ENCODE data around the gene GNL2. TPM values are rescaled to one million over a fixed set of nuclear protein-coding genes. Genes with fewer than 3 reads are reported as not detected.

GNL2 gene
- total RNA-seq, 1 donor from 2014 or later, result 64.5 TPM

DNA sequence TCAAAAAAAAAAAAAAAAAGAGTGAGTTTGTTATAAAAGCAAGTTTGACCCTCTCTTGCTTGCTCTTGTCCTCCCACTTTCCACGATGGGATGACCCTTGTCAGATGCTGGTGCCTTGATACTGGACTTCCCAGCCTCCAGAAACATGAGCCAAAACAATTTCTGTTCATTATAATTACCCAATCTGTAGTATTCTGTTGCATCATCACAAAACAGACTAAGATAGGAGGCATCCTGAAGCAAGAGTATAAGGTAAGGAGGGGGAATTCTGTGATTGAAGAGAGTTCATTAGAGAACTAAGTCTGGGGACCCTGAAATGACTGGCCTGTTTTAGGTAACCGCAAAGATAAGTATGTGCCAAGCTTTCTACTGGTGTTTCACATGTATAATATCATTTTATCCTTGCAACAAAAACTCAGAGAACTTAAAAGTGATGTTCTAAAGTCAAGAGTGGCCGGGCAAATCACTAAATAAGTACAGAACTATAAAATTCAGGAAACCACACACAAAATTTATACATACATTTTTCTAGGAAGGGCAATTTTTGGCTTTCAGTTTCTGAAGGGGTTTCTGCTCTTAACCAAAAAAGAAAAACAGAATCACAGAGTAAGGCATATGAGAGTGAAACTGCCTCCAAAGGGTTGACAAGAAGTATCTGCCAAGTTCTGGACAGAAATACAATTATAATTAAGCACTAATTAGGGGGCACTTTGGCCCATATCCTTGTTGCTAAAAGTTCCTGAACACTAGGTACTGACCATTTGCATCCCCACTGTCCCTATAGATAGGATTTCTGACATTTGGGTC is 25.0 kb downstream of the GNL2 start:
- DNase-seq (ENCODE audit: low read depth) (no peak), FAIRE-seq (no peak)
- Histone ChIP-seq H3K36me3 (ENCODE audit: control insufficient read depth, insufficient read depth, low read length) (peaks cover 33% of the 10 kb centered on the region), H3K4me3 (ENCODE audit: low read depth, low read length) (no peak overlapping the region), H3K27me3 (ENCODE audit: control insufficient read depth, insufficient read depth, low read length) (no peaks in the 10 kb centered on the region)
- TF ChIP-seq, protein P1, sequence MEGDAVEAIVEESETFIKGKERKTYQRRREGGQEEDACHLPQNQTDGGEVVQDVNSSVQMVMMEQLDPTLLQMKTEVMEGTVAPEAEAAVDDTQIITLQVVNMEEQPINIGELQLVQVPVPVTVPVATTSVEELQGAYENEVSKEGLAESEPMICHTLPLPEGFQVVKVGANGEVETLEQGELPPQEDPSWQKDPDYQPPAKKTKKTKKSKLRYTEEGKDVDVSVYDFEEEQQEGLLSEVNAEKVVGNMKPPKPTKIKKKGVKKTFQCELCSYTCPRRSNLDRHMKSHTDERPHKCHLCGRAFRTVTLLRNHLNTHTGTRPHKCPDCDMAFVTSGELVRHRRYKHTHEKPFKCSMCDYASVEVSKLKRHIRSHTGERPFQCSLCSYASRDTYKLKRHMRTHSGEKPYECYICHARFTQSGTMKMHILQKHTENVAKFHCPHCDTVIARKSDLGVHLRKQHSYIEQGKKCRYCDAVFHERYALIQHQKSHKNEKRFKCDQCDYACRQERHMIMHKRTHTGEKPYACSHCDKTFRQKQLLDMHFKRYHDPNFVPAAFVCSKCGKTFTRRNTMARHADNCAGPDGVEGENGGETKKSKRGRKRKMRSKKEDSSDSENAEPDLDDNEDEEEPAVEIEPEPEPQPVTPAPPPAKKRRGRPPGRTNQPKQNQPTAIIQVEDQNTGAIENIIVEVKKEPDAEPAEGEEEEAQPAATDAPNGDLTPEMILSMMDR (IDR thresholded peaks at IDR 0.05; ENCODE audit: insufficient read depth, low read length, severe bottlenecking), result no peak

DNA sequence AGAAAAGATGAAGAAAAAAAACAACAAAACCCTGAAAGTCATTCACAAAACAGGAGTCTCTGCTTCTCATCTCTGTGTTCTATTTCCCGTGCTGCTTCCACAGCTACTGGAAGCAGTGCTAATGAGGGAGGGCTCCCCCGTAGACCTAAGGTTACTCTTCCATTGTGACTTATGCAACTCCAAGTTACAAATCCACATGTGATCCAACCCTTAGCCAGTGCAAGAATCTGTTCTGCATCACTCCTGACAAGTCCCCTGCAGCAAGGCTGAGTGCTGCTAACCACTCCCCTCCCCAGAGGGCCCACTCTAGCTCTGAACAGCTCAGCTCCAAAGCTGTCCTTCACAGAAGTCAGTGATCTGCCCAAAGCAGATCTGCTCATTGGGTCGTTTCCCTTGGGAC is 28.7 kb downstream of the GNL2 start:
- DNase-seq (ENCODE audit: low read depth) (no peak), FAIRE-seq (no peak)
- Histone ChIP-seq H3K36me3 (ENCODE audit: control insufficient read depth, insufficient read depth, low read length) (peaks cover 22% of the 10 kb centered on the region), H3K27me3 (ENCODE audit: control insufficient read depth, insufficient read depth, low read length) (no peaks in the 10 kb centered on the region), H3K4me3 (ENCODE audit: low read depth, low read length) (no peak overlapping the region)
- TF ChIP-seq, protein P1 (IDR thresholded peaks at IDR 0.05; ENCODE audit: insufficient read depth, low read length, severe bottlenecking), result no peak

DNA sequence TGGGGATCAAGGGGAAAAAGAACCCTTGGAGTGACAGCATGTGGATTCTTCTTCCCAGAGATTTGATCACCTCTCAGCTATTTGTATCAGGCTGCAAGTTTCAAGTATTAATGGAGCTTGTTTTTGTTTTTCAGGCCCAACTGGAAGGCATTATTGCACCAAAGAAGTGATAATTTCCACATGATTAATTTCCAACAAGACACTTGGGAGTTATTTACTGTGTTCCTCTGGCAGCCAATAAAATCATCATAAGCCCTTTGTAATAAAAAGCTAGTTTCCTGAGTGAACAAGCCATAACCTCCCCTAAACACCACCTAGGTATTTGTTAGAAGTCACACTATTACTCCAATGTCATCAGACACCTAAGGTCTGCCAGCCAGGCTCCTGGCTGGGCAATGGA is 30.8 kb downstream of the GNL2 start:
- TF ChIP-seq, protein P1 (IDR thresholded peaks at IDR 0.05; ENCODE audit: insufficient read depth, low read length, severe bottlenecking), result no peak
- H3K36me3 ChIP-seq (ENCODE audit: control insufficient read depth, insufficient read depth, low read length), result peaks cover 20% of the 10 kb centered on the region

DNA sequence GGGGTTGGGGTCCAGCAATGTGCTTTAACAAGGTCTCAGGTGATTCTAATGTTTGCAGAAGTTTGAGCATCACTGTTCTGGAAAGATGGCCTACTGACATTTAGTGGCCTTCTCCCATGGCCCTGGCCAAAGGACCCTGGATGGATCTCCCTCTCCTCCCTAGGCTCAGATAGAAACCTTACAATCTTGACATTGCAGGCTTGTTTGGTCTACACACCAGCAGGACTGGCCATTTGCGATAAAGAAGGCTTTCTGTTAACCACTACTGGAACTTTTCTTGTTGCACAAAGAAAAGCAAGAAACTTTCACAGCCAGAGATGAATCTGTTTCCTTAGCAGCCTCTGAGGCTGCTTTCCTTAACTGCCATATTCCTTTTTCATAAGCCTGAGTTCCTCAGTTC is 32.8 kb downstream of the GNL2 start:
- FAIRE-seq, result peak; percentile 62
- TF ChIP-seq, protein P1 (IDR thresholded peaks at IDR 0.05; ENCODE audit: insufficient read depth, low read length, severe bottlenecking), result no peak

More for the DNA sequence above, 30.8 kb downstream of the GNL2 start:
- DNase-seq (ENCODE audit: low read depth) (no peak), FAIRE-seq (no peak)
- Histone ChIP-seq H3K27me3 (ENCODE audit: control insufficient read depth, insufficient read depth, low read length) (no peaks in the 10 kb centered on the region), H3K4me3 (ENCODE audit: low read depth, low read length) (no peak overlapping the region)

DNA sequence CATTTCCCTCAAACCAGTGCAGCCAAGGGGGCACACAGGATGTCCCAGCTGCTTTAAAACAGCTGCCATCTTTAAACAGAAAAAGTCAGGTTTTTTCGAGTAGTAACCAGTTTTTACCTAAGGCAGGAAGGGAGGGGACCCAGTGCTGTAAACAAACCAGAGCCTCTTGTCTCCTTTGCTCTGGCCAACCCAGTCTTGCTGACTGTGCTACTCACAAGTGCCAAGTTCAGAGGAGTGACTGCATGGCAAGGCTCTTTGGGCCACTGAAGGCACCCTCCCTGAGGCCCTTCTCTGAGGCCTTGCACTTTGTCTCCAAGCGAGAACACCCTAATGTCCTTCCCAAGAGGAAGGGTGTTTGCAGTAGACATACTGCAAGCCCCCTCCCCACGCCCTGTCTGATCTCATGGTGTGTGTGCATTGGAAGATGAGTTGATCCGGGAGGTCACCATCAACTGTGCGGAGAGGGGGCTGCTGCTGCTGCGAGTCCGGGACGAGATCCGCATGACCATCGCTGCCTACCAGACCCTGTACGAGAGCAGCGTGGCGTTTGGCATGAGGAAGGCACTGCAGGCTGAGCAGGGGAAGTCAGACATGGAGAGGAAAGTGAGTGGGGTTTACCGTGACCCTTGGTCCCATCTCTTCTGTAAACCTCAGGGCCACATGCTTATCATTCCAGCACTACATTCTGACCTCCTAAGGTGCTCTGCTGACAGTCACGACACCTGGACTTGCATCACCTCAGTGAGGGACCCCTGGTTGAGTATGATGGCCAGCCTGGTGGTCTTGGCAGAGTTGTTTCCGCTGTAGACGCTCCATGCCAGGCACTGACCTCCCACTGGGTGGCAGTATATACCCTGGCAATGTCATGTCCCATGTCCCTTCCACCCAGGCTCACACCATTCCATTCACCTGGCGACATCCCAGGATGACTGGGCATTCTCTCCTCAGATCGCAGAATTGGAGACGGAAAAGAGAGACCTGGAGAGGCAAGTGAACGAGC is 34.3 kb downstream of the GNL2 start:
- Histone ChIP-seq H3K4me3 (ENCODE audit: low read depth, low read length) (no peak overlapping the region), H3K27me3 (ENCODE audit: control insufficient read depth, insufficient read depth, low read length) (no peaks in the 10 kb centered on the region), H3K36me3 (ENCODE audit: control insufficient read depth, insufficient read depth, low read length) (peaks cover 8% of the 10 kb centered on the region)
- FAIRE-seq (peak; percentile 94), DNase-seq (ENCODE audit: low read depth) (peak; percentile 16)
- TF ChIP-seq, protein P1 (IDR thresholded peaks at IDR 0.05; ENCODE audit: insufficient read depth, low read length, severe bottlenecking), result peak; percentile 48

More for the DNA sequence above, 32.8 kb downstream of the GNL2 start:
- Histone ChIP-seq H3K4me3 (ENCODE audit: low read depth, low read length) (no peak overlapping the region), H3K27me3 (ENCODE audit: control insufficient read depth, insufficient read depth, low read length) (no peaks in the 10 kb centered on the region), H3K36me3 (ENCODE audit: control insufficient read depth, insufficient read depth, low read length) (peaks cover 17% of the 10 kb centered on the region)
- no peak for DNase-seq (ENCODE audit: low read depth)

Data from bronchial epithelial cell (primary cell).